HEK293T (cell line): ENCODE measurements around the gene GID8.

Source experiments
- BHLHE40 ChIP-seq: fragments of 450-650 bp; IDR thresholded peaks from 2 replicates; pipeline ENCODE4 v1.6.1; 2016; ENCODE audit warnings: mild to moderate bottlenecking, moderate library complexity, borderline replicate concordance
- ELF4 ChIP-seq: fragments of 450-650 bp; IDR thresholded peaks from 2 replicates; pipeline ENCODE4 v1.6.1; 2017; ENCODE audit warnings: antibody characterized with exemption
- HDGF ChIP-seq: fragments of 450-650 bp; IDR thresholded peaks from 2 replicates; pipeline ENCODE4 v1.6.1; 2017; ENCODE audit warnings: antibody characterized with exemption, borderline replicate concordance
- L3MBTL2 ChIP-seq: fragments of 450-650 bp; conservative IDR thresholded peaks from 2 replicates; pipeline ENCODE4 v1.6.1; 2016; ENCODE audit warnings: mild to moderate bottlenecking
- PKNOX1 ChIP-seq: fragments of 450-650 bp; IDR thresholded peaks from 2 replicates; pipeline ENCODE4 v1.6.1; 2016
- TARDBP ChIP-seq: fragments of 450-650 bp; IDR thresholded peaks from 2 replicates; pipeline ENCODE4 v1.6.1; 2016

- TF ChIP-seq ELF4 (no peak), BHLHE40 (no peak), TARDBP (no peak), HDGF (no peak), L3MBTL2 (no peak), PKNOX1 (no peak)
Observed at GRCh38 chr20:62895539-62895938, 42.4 kb upstream of the GID8 start.
